H1 (cell line): ENCODE measurements around the gene PCDHB16. TPM values are rescaled to one million over a fixed set of nuclear protein-coding genes. Genes with fewer than 3 reads are reported as not detected.

Source experiments
- CTCF ChIA-PET: fragments of 300-600 bp; sonication (Branson Sonifier 250); formaldehyde crosslinking; loops from one replicate; lab custom pipeline; 2021; ENCODE audit not compliant: partially characterized antibody; lab: Charles Lee
- POLR2A ChIA-PET: fragments of 300-600 bp; sonication (Branson Sonifier 250); formaldehyde crosslinking; loops from one replicate; lab custom pipeline; 2021; ENCODE audit warnings: inconsistent platforms; ENCODE audit not compliant: partially characterized antibody; lab: Charles Lee
- DNase-seq, 2 experiments: peaks; one replicate each; pipeline versions ENCODE4 v3.0.0 to v3.0.0-alpha.2; 2010 to 2022; ENCODE audit warnings: low spot score in 2 of 2, low read depth in 1 of 2, mixed read lengths in 1 of 2
- FAIRE-seq: peaks from 2 replicates; lab custom pipeline; 2011; peaks lifted over from hg19 to GRCh38; lab: Jason Lieb, UNC
- H2AFZ ChIP-seq: 2 replicates; pipeline ENCODE4 v1.8.1; 2012; ENCODE audit warnings: low read length, inconsistent platforms
- H2AK5ac ChIP-seq: 2 replicates; pipeline ENCODE4 v1.6.1; 2013; ENCODE audit warnings: low read depth, low read length
- H2BK120ac ChIP-seq: replicated peaks from 2 replicates; pipeline ENCODE3; 2013; ENCODE audit warnings: low read depth, low read length, inconsistent platforms
- H2BK12ac ChIP-seq: 2 replicates; pipeline ENCODE4 v1.6.1; 2013; ENCODE audit warnings: low read depth, low read length
- H2BK15ac ChIP-seq: 2 replicates; pipeline ENCODE4 v1.6.1; 2013; ENCODE audit warnings: low read length
- H2BK20ac ChIP-seq: 2 replicates; pipeline ENCODE4 v1.6.1; 2013; ENCODE audit warnings: low read length
- H2BK5ac ChIP-seq: 2 replicates; pipeline ENCODE4 v1.6.1; 2013; ENCODE audit warnings: low read depth, low read length
- H3K14ac ChIP-seq: 2 replicates; pipeline ENCODE4 v1.6.1; 2013; ENCODE audit warnings: inconsistent platforms; ENCODE audit not compliant: insufficient read length
- H3K18ac ChIP-seq: 2 replicates; pipeline ENCODE4 v1.6.1; 2013; ENCODE audit warnings: low read length; ENCODE audit errors: extremely low read depth
- H3K23ac ChIP-seq: 2 replicates; pipeline ENCODE4 v1.6.1; 2013; ENCODE audit warnings: inconsistent platforms; ENCODE audit not compliant: insufficient read length
- H3K23me2 ChIP-seq: 2 replicates; pipeline ENCODE4 v1.6.1; 2013; ENCODE audit warnings: low read depth, low read length
- H3K27ac ChIP-seq: 2 replicates; pipeline ENCODE4 v1.6.1; 2011; ENCODE audit warnings: low read depth, low read length, inconsistent platforms
- H3K27me3 ChIP-seq, 4 experiments: replicated peaks in 1 of 4; 1 replicate in 1 of 4; 2 replicates in 3 of 4; pipeline versions ENCODE4 v1.6.1 to v1.8.1; 2011 to 2013; ENCODE audit warnings: low read length in 3 of 4, mild to moderate bottlenecking in 3 of 4, inconsistent platforms in 2 of 4, mixed read lengths in 2 of 4, moderate library complexity in 1 of 4; ENCODE audit not compliant: control insufficient read depth in 3 of 4, insufficient read depth in 3 of 4; ENCODE audit errors: extremely low read depth in 1 of 4
- H3K36me3 ChIP-seq, 4 experiments: 2 replicates each; pipeline versions ENCODE4 v1.6.1 to v1.8.1; 2011 to 2013; ENCODE audit warnings: mild to moderate bottlenecking in 4 of 4, low read length in 3 of 4, moderate library complexity in 2 of 4, control low read depth in 1 of 4, inconsistent platforms in 1 of 4; ENCODE audit not compliant: insufficient read depth in 4 of 4, control insufficient read depth in 2 of 4
- H3K4ac ChIP-seq: replicated peaks from 2 replicates; pipeline ENCODE3; 2013; ENCODE audit warnings: low read length, low read depth, mixed read lengths, inconsistent platforms; ENCODE audit not compliant: insufficient read length
- H3K4me1 ChIP-seq, 4 experiments: replicated peaks in 1 of 4; 1 replicate in 1 of 4; 2 replicates in 3 of 4; pipeline versions ENCODE4 v1.6.1 to v1.8.1; 2011 to 2013; ENCODE audit warnings: low read length in 3 of 4, inconsistent platforms in 2 of 4, mixed read lengths in 1 of 4; ENCODE audit not compliant: insufficient read depth in 4 of 4, control insufficient read depth in 3 of 4
- H3K4me2 ChIP-seq, 2 experiments: 2 replicates each; pipeline versions ENCODE4 v1.6.1 to v1.8.1; 2011 to 2013; ENCODE audit warnings: low read depth in 2 of 2, low read length in 2 of 2, control low read depth in 1 of 2, inconsistent platforms in 1 of 2, mild to moderate bottlenecking in 1 of 2; ENCODE audit not compliant: insufficient read depth in 1 of 2
- H3K4me3 ChIP-seq, 4 experiments: fragments of 200-600, 300-600 bp in 1 of 4; sonication (generic), shearing (Covaris generic), sonication (Bioruptor Twin) in 1 of 4; 2 replicates each; pipeline versions ENCODE4 v1.5.1 to v1.8.1; 2011 to 2016; ENCODE audit warnings: low read length in 4 of 4, low read depth in 3 of 4, control low read depth in 2 of 4, inconsistent platforms in 2 of 4, mild to moderate bottlenecking in 2 of 4, mixed read lengths in 1 of 4, moderate library complexity in 1 of 4; ENCODE audit not compliant: insufficient read depth in 2 of 4; ENCODE audit errors: extremely low read depth in 1 of 4
- H3K56ac ChIP-seq: replicated peaks from 2 replicates; pipeline ENCODE3; 2013; ENCODE audit warnings: low read depth, mild to moderate bottlenecking, mixed read lengths, low read length, inconsistent platforms; ENCODE audit not compliant: insufficient read length
- H3K79me1 ChIP-seq: 2 replicates; pipeline ENCODE4 v1.6.1; 2013; ENCODE audit warnings: low read depth, low read length, control low read depth
- H3K79me2 ChIP-seq, 2 experiments: 2 replicates each; pipeline versions ENCODE4 v1.6.1 to v1.8.1; 2012 to 2013; ENCODE audit warnings: low read length in 2 of 2, mild to moderate bottlenecking in 2 of 2, inconsistent platforms in 1 of 2; ENCODE audit not compliant: insufficient read depth in 2 of 2, control insufficient read depth in 1 of 2
- H3K9ac ChIP-seq, 4 experiments: replicated peaks in 1 of 4; 1 replicate in 1 of 4; 2 replicates in 3 of 4; pipeline versions ENCODE4 v1.6.1 to v1.8.1; 2011 to 2013; ENCODE audit warnings: low read depth in 3 of 4, low read length in 3 of 4, control low read depth in 2 of 4, mild to moderate bottlenecking in 2 of 4, moderate library complexity in 2 of 4, inconsistent platforms in 1 of 4; ENCODE audit errors: extremely low read depth in 1 of 4
- H3K9me3 ChIP-seq, 2 experiments: 2 replicates each; pipeline versions ENCODE4 v1.6.1 to v1.8.1; 2012 to 2013; ENCODE audit warnings: mild to moderate bottlenecking in 2 of 2, moderate library complexity in 2 of 2, control low read depth in 1 of 2, inconsistent platforms in 1 of 2, low read depth in 1 of 2, low read length in 1 of 2, mixed read lengths in 1 of 2; ENCODE audit not compliant: insufficient read depth in 2 of 2
- H4K20me1 ChIP-seq, 2 experiments: replicated peaks in 1 of 2; 2 replicates each; pipeline versions ENCODE3 to v1.8.1; 2011 to 2013; ENCODE audit warnings: inconsistent platforms in 2 of 2, low read length in 2 of 2, mild to moderate bottlenecking in 1 of 2; ENCODE audit not compliant: insufficient read depth in 2 of 2, control insufficient read depth in 1 of 2
- H4K5ac ChIP-seq: 2 replicates; pipeline ENCODE4 v1.6.1; 2013; ENCODE audit warnings: low read length, low read depth, mixed read lengths, inconsistent platforms; ENCODE audit not compliant: insufficient read length
- H4K8ac ChIP-seq: 2 replicates; pipeline ENCODE4 v1.8.0; 2013; ENCODE audit warnings: mild to moderate bottlenecking, moderate library complexity, low read length, inconsistent platforms; ENCODE audit not compliant: insufficient read depth; ENCODE audit errors: extremely low read depth
- H4K91ac ChIP-seq: replicated peaks from 2 replicates; pipeline ENCODE3; 2013; ENCODE audit warnings: low read length, mixed read lengths, inconsistent platforms; ENCODE audit not compliant: insufficient read length
- CREB1 ChIP-seq: IDR thresholded peaks from 2 replicates; pipeline ENCODE4 v1.6.1; 2012; ENCODE audit warnings: inconsistent platforms
- EGR1 ChIP-seq: IDR thresholded peaks from 2 replicates; pipeline ENCODE4 v1.6.1; 2011; ENCODE audit warnings: low read depth, low read length, borderline replicate concordance
- POU5F1 ChIP-seq: IDR thresholded peaks from 2 replicates; pipeline ENCODE4 v1.6.1; 2011; ENCODE audit warnings: low read depth, mild to moderate bottlenecking, low read length, moderate library complexity
- RNF2 ChIP-seq: fragments of 200-900, 300-1000 bp; sonication (generic); IDR thresholded peaks from 2 replicates; pipeline ENCODE4 v1.7.1; 2016; ENCODE audit warnings: borderline replicate concordance, low read depth, mild to moderate bottlenecking, antibody characterized with exemption, low read length; ENCODE audit not compliant: poor library complexity, severe bottlenecking; ENCODE audit errors: missing control alignments
- SIX5 ChIP-seq: IDR thresholded peaks from 2 replicates; pipeline ENCODE4 v1.6.1; 2011; ENCODE audit warnings: mild to moderate bottlenecking, low read depth, low read length
- SP1 ChIP-seq: IDR thresholded peaks from 2 replicates; pipeline ENCODE4 v1.6.1; 2011; ENCODE audit warnings: low read depth, low read length
- SP2 ChIP-seq: IDR thresholded peaks from 2 replicates; pipeline ENCODE4 v1.6.1; 2012; ENCODE audit warnings: mild to moderate bottlenecking, low read length, inconsistent platforms
- SUZ12 ChIP-seq: fragments of 200-600 bp; sonication (generic); IDR thresholded peaks from 2 replicates; pipeline ENCODE4 v1.6.1; 2012; ENCODE audit warnings: mild to moderate bottlenecking, inconsistent platforms, low read length, moderate library complexity, mixed read lengths
- TCF12 ChIP-seq: IDR thresholded peaks from 2 replicates; pipeline ENCODE4 v1.6.1; 2011; ENCODE audit warnings: low read depth, mild to moderate bottlenecking, low read length
- TEAD4 ChIP-seq: IDR thresholded peaks from 2 replicates; pipeline ENCODE4 v1.6.1; 2012; ENCODE audit warnings: low read depth, low read length, inconsistent platforms, mixed read lengths
- USF2 ChIP-seq: IDR thresholded peaks from 2 replicates; pipeline ENCODE4 v1.6.1; 2011; ENCODE audit warnings: low read length, improper control_type of control experiment
- WGBS, 2 experiments: shearing (Covaris generic) in 1 of 2; methylation state at CpG; one replicate each; pipeline versions ENCODE4 v1.1.6 to v1.1.7; 2013 to 2015; ENCODE audit warnings: low lambda C conversion rate in 2 of 2, mixed read lengths in 2 of 2, inconsistent platforms in 1 of 2, low coverage in 1 of 2, missing lambda C conversion rate in 1 of 2; ENCODE audit not compliant: insufficient replicate concordance in 2 of 2, insufficient coverage in 1 of 2, insufficient read length in 1 of 2; ENCODE audit errors: extremely low coverage in 1 of 2, missing lambda C conversion rate in 1 of 2; 5-methylcytosine and 5-hydroxymethylcytosine counted together
- polyA plus RNA-seq, 7 experiments: library from polyadenylated mRNA; depleted of rRNA in 3 of 7; stranded (reverse) in 5 of 7; unstranded in 2 of 7; fragments of >200 nt in 5 of 7; fragments of 200-250 nt in 2 of 7; gene quantifications; 1 replicate in 5 of 7; 2 replicates in 1 of 7; 4 replicates in 1 of 7; pipeline versions ENCODE4 v1.2.1 to v1.2.3, GENCODE V29; 2011 to 2013; ENCODE audit warnings: missing spikeins in 2 of 7, mixed read lengths in 2 of 7
- total RNA-seq: library from RNA; stranded (reverse); fragmentation: NEBNext Ultra II Directional; extraction: Animal tissue kit (Norgen Biotek cat#: 25700); gene quantifications from 2 replicates; pipeline ENCODE4 v1.2.1, GENCODE V29; 2021

The PCDHB16 gene
- total and polyA plus RNA-seq, 2 of the 8 experiments (the other 6 are each of a cell fraction or from before 2014, with no cell fraction given) = 2.2 to 5.2 TPM

GRCh38 chr5:141135030-141135717 lies 47.0 kb upstream of the PCDHB16 start, which contains the start of gene PCDHB5:
Gene PCDHB5, plus strand, starts transcription at chr5:141135206. Its CDS starts 229 bp downstream, at chr5:141135435.
- H3K9me3 ChIP-seq = peaks cover 20 to 31% of the 10 kb centered on the region in 2 experiments
- TF ChIP-seq POU5F1 (no peak; the same call in 1 of the 2 replicates), TCF12 (no peak), EGR1 (no peak), SIX5 (no peak), CREB1 (0 out of 2 replicates have a peak, but pooled peaks have one; percentile 7), SP2 (no peak), USF2 (no peak), TEAD4 (no peak), SP1 (no peak), RNF2 (no peak), SUZ12 (no peak)

More at GRCh38 chr5:141135030-141135717, 47.0 kb upstream of the PCDHB16 start, which contains the start of gene PCDHB5:
- H3K36me3 ChIP-seq = peaks cover 0 to 12% (median 3%) of the 10 kb centered on the region in 4 experiments; a peak in 3 of 8 replicates
- no peak within 1 kb of the TSS for H3K56ac ChIP-seq
- H3K27me3 ChIP-seq = no peaks in the 10 kb centered on the region
- 49% methylated on average over 22 of the region's 22 CpGs; no CpG with 5 or more reads in 1 of the 2 experiments for WGBS, 2 experiments
- H4K5ac ChIP-seq = peak within 1 kb of the TSS; percentile 78
- H2BK20ac ChIP-seq = no peak within 1 kb of the TSS
- H3K14ac ChIP-seq = no peak within 1 kb of the TSS
- H2BK120ac ChIP-seq = peak within 1 kb of the TSS; percentile 37
- H4K20me1 ChIP-seq = no peaks in the 10 kb centered on the region
- H3K4me1 ChIP-seq = no peaks in the 10 kb centered on the region
- peak within 1 kb of the TSS; percentile 70 for H3K27ac ChIP-seq
- H4K91ac ChIP-seq = peak within 1 kb of the TSS; percentile 2
- H3K23ac ChIP-seq = no peak within 1 kb of the TSS
- POLR2A ChIA-PET = interaction anchor here (0.7 to 1.8 kb wide), 11 partner anchors 8 to 185 kb away, joined by 3 to 11 read pairs (median 4); partner anchors contain the start of genes PCDHB10, PCDHB16, PCDHB2 and PCDHB4
- peak within 1 kb of the TSS; percentile 30; the same call in 1 of the 2 replicates for H4K8ac ChIP-seq
- H3K4me2 ChIP-seq = peak within 1 kb of the TSS; percentile 56 to 67
- no peak within 1 kb of the TSS for H3K4ac ChIP-seq
- FAIRE-seq (peak; percentile 65), DNase-seq (peak in 1 of 2 experiments; percentile 86)
- H2AK5ac ChIP-seq = peak within 1 kb of the TSS; percentile 40; the same call in 1 of the 2 replicates
- no peaks in the 10 kb centered on the region for H3K79me1 ChIP-seq
- H3K18ac ChIP-seq = peak within 1 kb of the TSS; percentile 55
- H2BK5ac ChIP-seq = peak within 1 kb of the TSS; percentile 76; the same call in 1 of the 2 replicates
- H2AFZ ChIP-seq = peak within 1 kb of the TSS; percentile 76; the same call in 1 of the 2 replicates
- H3K9ac ChIP-seq = peak within 1 kb of the TSS in 3 of 4 experiments; percentile 80 to 98 (median 84); a peak in 6 of 7 replicates
- CTCF ChIA-PET = interaction anchor here (0.6 to 2.4 kb wide), 51 partner anchors 9 to 429 kb away, joined by 3 to 29 read pairs (median 5); partner anchors contain the start of genes PCDHB10, PCDHB11, PCDHB12 and PCDHB14
- no peaks in the 10 kb centered on the region for H3K79me2 ChIP-seq
- peak within 1 kb of the TSS; percentile 60 to 98 (median 64) for H3K4me3 ChIP-seq
- 0 out of 2 replicates have a peak, but pooled peaks cover 2% of the 10 kb centered on the region for H3K23me2 ChIP-seq
- H2BK12ac ChIP-seq = peak within 1 kb of the TSS; percentile 69; the same call in 1 of the 2 replicates
- H2BK15ac ChIP-seq = no peak within 1 kb of the TSS
